GM19193 (cell line): ENCODE data around the gene HEATR1.
A peak's percentile ranks its signal among the peaks of the same experiment; 100 is the strongest.

Source experiments
- POLR2A ChIP-seq: IDR thresholded peaks from 4 replicates; pipeline ENCODE4 v1.6.1; 2011; ENCODE audit not compliant: insufficient read depth, insufficient read length; ENCODE audit errors: extremely low read depth

Gene HEATR1, protein sequence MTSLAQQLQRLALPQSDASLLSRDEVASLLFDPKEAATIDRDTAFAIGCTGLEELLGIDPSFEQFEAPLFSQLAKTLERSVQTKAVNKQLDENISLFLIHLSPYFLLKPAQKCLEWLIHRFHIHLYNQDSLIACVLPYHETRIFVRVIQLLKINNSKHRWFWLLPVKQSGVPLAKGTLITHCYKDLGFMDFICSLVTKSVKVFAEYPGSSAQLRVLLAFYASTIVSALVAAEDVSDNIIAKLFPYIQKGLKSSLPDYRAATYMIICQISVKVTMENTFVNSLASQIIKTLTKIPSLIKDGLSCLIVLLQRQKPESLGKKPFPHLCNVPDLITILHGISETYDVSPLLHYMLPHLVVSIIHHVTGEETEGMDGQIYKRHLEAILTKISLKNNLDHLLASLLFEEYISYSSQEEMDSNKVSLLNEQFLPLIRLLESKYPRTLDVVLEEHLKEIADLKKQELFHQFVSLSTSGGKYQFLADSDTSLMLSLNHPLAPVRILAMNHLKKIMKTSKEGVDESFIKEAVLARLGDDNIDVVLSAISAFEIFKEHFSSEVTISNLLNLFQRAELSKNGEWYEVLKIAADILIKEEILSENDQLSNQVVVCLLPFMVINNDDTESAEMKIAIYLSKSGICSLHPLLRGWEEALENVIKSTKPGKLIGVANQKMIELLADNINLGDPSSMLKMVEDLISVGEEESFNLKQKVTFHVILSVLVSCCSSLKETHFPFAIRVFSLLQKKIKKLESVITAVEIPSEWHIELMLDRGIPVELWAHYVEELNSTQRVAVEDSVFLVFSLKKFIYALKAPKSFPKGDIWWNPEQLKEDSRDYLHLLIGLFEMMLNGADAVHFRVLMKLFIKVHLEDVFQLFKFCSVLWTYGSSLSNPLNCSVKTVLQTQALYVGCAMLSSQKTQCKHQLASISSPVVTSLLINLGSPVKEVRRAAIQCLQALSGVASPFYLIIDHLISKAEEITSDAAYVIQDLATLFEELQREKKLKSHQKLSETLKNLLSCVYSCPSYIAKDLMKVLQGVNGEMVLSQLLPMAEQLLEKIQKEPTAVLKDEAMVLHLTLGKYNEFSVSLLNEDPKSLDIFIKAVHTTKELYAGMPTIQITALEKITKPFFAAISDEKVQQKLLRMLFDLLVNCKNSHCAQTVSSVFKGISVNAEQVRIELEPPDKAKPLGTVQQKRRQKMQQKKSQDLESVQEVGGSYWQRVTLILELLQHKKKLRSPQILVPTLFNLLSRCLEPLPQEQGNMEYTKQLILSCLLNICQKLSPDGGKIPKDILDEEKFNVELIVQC (N-terminal part only)

DNA sequence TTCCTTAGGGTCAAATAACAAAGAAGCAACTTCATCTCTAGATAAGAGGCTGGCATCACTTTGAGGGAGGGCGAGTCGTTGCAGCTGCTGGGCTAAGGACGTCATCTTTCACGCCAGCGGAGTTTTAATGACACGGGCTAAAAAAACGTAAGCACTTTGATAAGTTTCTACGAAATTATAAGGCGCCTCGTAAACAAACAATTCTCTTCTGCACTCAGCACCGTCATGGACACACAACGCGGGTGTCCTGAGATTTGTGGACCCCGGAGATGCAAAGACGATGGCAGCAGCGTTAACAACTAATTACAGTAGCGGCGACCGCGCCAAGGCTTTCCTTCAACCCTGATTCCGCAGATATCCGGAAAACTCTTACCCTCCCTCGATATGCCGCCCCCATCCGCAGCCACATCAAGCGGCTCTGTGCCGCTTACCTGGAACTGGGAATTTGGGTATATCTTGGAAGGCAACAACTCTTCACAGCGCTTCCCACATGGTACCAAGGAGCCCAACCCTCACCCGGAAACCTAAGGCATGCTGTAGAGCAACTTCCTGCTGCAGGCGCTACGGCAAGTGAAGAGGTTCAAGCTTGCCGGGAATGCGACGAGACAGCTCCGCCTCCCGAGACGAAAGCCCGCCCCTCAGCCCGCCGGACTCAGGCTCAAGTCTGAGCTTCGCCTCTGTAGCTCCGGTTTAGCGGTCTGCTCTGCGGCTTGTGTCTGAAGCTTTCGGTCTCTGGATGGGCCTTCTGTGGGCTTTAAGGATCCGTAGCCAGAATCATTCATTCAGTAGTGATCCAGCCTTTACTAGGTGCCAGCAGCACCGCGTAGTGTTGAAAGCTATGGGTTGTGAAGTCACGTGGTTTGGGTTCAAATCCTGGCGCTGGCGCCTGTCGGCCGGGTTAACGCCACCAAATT is at the start of gene HEATR1:
Gene HEATR1, minus strand, starts transcription at position 526 of the 914 bp plus-strand sequence. Its CDS starts 421 bp downstream, at position 105.
- TF ChIP-seq POLR2A = peak; percentile 90

DNA sequence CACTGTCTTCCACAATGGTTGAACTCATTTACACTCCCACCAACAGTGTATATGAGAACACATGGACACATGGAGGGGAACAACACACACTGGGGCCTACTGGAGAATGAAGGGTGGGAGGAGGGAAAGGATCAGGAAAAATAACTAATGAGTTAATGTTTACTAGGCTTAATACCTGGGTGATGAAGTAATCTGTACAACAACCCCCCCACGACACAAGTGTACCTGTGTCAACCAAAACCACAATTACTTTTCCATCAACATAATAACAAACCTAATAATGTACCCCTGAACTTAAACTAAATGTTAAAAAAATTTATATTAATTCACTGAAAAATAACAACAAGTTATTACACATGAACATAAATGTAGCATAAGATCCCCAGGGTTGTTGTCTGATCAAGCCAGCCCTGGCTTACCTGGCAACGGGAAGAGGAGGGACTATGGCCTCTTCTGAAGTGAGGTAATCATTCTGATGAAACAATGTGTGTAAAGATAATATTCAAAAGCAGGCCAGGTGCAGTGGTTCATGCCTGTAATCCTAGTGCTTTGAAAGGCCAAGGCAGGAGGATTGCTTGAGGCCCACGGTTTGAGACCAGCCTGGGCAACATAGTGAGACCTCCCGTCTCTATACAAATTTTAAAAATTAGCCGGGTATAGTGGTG is 40.8 kb upstream of the HEATR1 start:
- TF ChIP-seq POLR2A = no peak

DNA sequence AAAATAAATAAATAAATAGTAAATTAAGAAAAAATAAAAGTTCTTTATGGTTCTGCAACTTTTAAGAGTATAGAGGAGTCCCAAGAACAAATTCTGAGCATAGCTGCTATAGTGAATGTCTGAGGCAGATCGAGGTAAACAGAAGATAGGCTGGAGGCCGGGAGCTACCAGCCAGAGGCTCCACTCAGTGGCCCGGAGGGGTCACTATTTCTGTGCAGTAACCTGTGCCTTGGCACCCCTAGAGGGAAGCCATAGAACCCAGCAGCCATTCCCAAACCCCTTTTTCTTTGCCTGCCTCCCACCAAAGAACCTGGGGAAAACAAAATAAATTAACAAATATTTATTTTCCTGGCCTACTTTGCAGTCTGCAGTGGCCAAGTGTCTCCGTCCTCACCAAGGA is 38.4 kb upstream of the HEATR1 start:
- TF ChIP-seq POLR2A = no peak

DNA sequence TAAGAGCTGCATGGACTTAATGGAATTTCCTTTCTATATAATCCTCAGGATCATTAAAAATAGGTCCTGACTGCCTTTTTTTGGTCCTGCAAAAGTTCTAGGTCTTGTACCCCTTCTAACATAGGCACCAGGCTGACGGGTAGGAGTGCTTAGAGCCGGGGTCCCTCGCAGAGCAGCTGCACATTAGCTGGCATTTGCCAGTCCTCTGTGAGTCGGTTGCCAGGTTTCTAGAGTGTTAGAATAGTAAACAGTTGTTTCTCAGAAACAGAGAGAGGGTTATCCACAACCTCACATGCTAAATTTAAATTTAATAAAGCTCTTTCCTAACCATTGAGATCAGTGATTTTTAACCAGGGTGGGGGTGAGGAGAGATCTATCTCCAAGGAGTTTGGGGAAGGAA is 35.4 kb upstream of the HEATR1 start:
- no peak for TF ChIP-seq POLR2A

DNA sequence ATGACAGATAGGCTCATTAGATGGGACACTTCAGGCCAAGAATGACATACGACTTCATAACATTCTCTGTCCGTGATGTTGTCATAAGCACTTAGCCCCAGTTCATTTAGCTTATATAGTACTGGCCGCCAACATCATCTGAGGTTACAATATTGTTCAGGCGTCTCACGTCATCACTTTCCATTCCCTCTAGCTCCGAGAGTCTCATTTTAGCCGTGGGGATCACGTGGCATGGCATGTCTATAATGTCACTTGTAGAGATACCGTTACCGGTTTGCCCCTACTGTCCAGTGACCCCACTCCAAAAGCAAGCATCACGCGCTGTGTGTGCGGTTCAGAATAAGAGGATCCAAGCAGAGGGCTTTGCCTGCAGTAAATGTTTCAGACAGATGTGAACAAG is 34.6 kb upstream of the HEATR1 start:
- no peak for TF ChIP-seq POLR2A

DNA sequence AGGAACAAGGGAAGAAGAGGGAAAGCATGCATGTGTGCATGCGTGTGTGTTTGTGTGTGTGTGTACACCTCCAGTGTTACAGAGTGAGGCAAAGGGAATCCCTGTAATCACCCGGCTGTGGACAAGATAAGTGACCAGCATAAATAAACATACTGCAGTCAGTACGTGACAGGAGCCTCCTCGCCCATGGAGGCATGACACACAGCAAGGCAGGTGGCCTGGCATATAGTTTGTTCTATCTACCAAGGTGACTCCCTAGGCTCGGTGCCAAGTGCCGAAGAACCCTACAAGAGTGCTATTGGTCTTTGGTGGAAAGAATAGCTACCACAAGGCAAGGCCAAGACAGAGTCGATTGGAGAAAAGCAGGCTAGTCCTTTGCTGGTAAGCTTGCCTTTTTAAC is 31.7 kb upstream of the HEATR1 start:
- TF ChIP-seq POLR2A = no peak

DNA sequence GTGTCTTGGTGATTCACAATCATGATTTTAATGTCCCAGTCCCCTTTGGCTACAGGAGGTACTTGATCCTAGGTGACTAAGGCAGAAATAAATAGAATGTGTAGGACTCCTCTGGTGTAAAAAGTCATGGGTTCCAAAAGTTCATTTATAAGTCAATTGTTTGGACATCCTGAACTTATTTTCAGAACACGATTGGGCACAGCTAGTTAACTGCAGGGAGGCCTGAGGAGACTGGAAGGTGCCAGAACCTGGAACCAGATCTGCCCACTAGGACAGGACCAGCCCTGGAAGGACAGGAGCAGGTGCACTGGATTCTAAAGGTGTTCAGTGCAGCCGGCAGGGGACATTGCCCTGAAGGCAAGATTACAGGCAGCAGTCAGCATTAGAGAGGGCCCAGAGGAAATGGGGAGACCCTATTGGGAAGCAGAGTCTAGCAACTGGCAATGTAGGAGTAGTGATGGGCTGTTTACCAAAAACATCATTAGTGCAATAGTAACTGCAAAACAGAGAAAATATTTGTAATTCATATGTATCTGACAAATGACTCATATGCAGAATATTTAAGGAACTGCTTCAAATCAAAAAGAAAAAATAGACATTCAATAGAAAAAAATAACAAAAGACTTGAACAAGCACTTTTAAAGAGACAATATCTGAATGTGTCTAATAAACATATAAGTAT is 23.6 kb upstream of the HEATR1 start:
- TF ChIP-seq POLR2A = no peak

DNA sequence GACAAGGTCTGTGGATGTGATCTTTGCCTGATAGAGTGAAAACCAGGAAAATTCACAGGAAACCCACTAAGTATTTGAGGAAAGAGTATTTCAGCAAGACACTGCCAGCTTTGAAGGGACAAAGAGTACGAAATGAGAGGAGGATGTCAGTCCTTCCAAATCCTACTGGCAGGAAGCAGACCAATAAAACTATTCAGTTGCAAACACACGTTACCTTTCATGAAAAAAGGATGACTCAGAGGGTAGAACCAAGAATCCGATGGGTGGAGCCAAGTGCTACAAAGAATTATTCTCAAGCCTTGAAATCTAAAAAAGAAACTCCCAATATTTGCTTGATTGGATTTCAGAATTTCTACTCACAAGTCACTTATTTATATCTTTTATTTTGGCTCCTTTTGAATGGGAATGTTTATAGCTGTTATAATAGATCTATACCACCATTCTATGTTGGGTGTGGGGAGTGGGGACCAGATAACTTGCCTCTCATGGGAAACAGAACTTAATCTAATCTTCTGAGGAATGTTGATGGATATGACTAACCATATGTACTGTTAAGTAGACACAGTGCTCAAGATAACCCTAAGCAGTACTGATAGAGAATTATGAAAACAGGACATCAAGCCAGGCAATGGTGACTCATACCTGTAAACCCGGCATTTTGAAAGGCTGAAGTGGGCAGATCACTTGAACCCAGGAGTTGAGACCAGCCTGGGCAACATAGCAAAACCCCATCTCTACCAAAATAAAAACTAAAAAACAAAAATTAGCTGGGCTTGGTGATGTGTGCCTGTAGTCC is 19.3 kb upstream of the HEATR1 start:
- no peak for TF ChIP-seq POLR2A

DNA sequence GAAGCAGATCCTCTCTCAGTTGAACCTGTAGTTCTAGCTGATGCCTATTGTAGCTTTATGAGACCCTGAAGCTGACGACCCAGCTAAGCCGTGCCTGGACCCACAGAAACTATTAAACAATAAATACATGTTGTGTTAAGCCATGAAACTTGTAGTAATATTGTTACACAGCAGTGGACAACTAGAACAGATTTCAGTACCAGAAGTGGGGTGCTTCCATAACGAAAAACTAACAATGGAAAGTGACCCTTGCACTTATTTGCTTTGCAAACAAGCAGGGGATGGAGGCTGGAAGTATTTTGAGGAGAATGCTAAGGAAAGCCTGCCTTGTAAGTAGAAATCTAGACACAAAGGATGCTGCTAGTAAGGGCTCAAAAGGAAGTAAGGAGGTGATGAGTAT is 18.1 kb upstream of the HEATR1 start:
- TF ChIP-seq POLR2A = no peak

DNA sequence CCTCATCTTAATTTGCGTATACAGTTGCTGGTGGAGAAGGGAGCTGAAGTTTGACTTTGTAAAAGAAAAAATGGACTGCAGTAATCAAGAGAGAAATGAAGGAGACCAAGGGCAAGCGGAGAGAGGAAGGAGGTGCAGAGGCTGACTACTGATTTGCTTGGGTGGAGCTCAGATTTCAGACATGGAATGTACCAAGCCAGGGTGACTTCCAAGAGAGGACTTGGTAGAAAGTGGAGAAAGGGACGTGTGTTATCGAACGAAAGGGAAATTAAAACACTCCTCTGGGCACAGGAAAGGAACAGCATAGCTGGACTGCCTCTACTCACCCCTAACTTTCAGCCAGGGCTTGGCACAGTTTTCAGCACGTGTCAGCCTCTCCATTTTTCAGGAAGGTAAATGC is 15.1 kb upstream of the HEATR1 start:
- TF ChIP-seq POLR2A = no peak

DNA sequence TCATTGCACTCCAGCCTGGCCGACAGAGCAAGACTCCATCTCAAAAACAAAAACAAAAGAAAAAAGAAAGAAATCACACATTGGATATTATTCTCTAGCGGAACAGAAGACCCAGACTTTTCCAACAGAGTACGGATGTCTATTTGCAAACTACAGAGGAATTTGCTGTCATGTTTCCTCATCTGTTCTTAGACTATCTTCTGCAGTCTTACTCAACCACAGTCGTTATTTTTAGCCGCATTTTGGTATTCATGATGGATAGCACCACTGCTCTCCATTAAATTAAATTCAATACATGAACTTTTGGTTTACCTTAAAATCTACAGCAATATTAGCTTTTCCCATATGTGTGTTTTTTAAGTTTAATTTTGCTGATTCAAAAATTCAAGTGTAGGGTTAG is 14.2 kb upstream of the HEATR1 start:
- TF ChIP-seq POLR2A = no peak
